H1 (cell line): ENCODE results near the gene BBS12. TPM values are rescaled to one million over a fixed set of nuclear protein-coding genes. Genes with fewer than 3 reads are reported as not detected.

ENCODE experiments used
- CHD7 ChIP-seq: fragments of 300-600 bp; sonication (generic); IDR thresholded peaks from 2 replicates; pipeline ENCODE4 v1.7.1; 2012; ENCODE audit warnings: low read length, moderate library complexity, mild to moderate bottlenecking, inconsistent platforms; ENCODE audit not compliant: insufficient replicate concordance
- RNF2 ChIP-seq: fragments of 200-900, 300-1000 bp; sonication (generic); IDR thresholded peaks from 2 replicates; pipeline ENCODE4 v1.7.1; 2016; ENCODE audit warnings: borderline replicate concordance, low read depth, mild to moderate bottlenecking, antibody characterized with exemption, low read length; ENCODE audit not compliant: poor library complexity, severe bottlenecking; ENCODE audit errors: missing control alignments
- TAF7 ChIP-seq: optimal IDR thresholded peaks from 2 replicates; pipeline ENCODE3; 2011; ENCODE audit warnings: low read depth, mild to moderate bottlenecking, inconsistent platforms, low read length, moderate library complexity, borderline replicate concordance
- polyA plus RNA-seq, 7 experiments: library from polyadenylated mRNA; depleted of rRNA in 3 of 7; stranded (reverse) in 5 of 7; unstranded in 2 of 7; fragments of >200 nt in 5 of 7; fragments of 200-250 nt in 2 of 7; gene quantifications; 1 replicate in 5 of 7; 2 replicates in 1 of 7; 4 replicates in 1 of 7; pipeline versions ENCODE4 v1.2.1 to v1.2.3, GENCODE V29; 2011 to 2013; ENCODE audit warnings: missing spikeins in 2 of 7, mixed read lengths in 2 of 7
- total RNA-seq: library from RNA; stranded (reverse); fragmentation: NEBNext Ultra II Directional; extraction: Animal tissue kit (Norgen Biotek cat#: 25700); gene quantifications from 2 replicates; pipeline ENCODE4 v1.2.1, GENCODE V29; 2021

BBS12 gene
- total and polyA plus RNA-seq, 2 of the 8 experiments (the other 6 are each of a cell fraction or from before 2014, with no cell fraction given), result 0.88 to 2.6 TPM

GRCh38 chr4:122776916-122777315 lies 44.4 kb downstream of the BBS12 start (continued):
- TF ChIP-seq CHD7 (no peak), TAF7 (no peak), RNF2 (no peak)
